Measurements from ENCODE around the gene RNASE1. TPM values are rescaled to one million over a fixed set of nuclear protein-coding genes. Genes with fewer than 3 reads are reported as not detected.

Gene RNASE1
- total RNA-seq, 1 experiment from 2014 or later, result 0.51 TPM

DNA sequence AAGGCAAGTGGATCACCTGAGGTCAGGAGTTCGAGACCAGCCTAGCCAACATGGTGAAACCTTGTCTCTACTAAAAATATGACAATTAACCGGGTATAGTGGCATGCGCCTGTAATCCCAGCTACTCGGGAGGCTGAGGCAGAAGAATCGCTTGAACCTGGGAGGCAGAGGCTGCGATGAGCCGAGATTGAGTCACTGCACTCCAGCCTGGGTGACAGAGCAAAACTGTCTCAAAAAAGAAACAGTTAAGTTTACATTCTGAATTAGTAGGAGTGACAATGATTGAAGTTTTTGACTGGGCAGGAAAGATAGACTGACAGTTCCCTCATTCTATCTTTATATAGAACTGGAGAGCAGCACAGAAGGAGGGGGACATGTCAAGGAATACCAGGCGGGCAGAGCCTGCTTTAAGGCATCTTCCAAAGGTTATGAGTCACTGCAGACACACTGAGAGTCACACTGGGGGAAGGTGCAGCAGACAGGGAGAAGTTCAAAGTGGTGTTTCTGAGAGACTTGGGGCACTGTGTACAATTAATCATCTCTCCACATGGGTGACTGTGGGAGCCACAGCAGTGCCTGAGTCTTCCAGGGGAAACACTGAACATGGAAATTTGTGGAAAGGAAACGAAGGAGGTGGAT is 45.8 kb upstream of the RNASE1 start:
- no peaks in the 10 kb centered on the region for H3K27me3 ChIP-seq (ENCODE audit: low read length)
- H3K4me3 ChIP-seq (ENCODE audit: low read length), result peak overlapping the region; percentile 58
- BruUV-seq (replicated peaks), result no TSS peak
- POLR2A ChIA-PET (ENCODE audit: unreplicated experiment), result interaction anchor here (0.6 kb wide), 1 partner anchor 166 kb away, joined by 3 read pairs; no protein-coding TSS in a partner anchor
- peak overlapping the region; percentile 81 for H3K9ac ChIP-seq (ENCODE audit: low read length)
- DNase-seq (peak; percentile 95), ATAC-seq (peak; percentile 92)
- TF ChIP-seq EZH2phosphoT487 (IDR thresholded peaks at IDR 0.05; ENCODE audit: borderline replicate concordance, low read length), result no peak
- TF ChIP-seq, protein P1, sequence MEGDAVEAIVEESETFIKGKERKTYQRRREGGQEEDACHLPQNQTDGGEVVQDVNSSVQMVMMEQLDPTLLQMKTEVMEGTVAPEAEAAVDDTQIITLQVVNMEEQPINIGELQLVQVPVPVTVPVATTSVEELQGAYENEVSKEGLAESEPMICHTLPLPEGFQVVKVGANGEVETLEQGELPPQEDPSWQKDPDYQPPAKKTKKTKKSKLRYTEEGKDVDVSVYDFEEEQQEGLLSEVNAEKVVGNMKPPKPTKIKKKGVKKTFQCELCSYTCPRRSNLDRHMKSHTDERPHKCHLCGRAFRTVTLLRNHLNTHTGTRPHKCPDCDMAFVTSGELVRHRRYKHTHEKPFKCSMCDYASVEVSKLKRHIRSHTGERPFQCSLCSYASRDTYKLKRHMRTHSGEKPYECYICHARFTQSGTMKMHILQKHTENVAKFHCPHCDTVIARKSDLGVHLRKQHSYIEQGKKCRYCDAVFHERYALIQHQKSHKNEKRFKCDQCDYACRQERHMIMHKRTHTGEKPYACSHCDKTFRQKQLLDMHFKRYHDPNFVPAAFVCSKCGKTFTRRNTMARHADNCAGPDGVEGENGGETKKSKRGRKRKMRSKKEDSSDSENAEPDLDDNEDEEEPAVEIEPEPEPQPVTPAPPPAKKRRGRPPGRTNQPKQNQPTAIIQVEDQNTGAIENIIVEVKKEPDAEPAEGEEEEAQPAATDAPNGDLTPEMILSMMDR (conservative IDR thresholded peaks at IDR 0.05; ENCODE audit: low read depth, low read length), result no peak
- no peak for TF ChIP-seq EZH2 (IDR thresholded peaks at IDR 0.05; ENCODE audit: low read length, unreplicated experiment)
- H3K79me2 ChIP-seq (ENCODE audit: low read length), result no peaks in the 10 kb centered on the region
- H2AFZ ChIP-seq (ENCODE audit: low read length), result peak overlapping the region; percentile 51
- peak overlapping the region; percentile 88 for H3K4me2 ChIP-seq (ENCODE audit: low read length)
- peak overlapping the region; percentile 97 for H3K27ac ChIP-seq (ENCODE audit: low read length)
- H3K9me2 ChIP-seq (replicated peaks; ENCODE audit: low read length), result no peaks in the 10 kb centered on the region
- H3K9me3 ChIP-seq (ENCODE audit: low read length), result no peaks in the 10 kb centered on the region
- intact Hi-C loops (cut with micrococcal nuclease), result no loop called here
- H3K36me3 ChIP-seq (ENCODE audit: low read depth, low read length), result no peaks in the 10 kb centered on the region
- H4K20me1 ChIP-seq (ENCODE audit: low read length), result no peaks in the 10 kb centered on the region
- peaks cover 45% of the 10 kb centered on the region for H3K4me1 ChIP-seq (ENCODE audit: insufficient read depth, low read length)
- H3F3A ChIP-seq (ENCODE audit: low read length, unreplicated experiment), result peaks cover 4% of the 10 kb centered on the region
- CTCF ChIA-PET, result interaction anchor here (0.6 to 1.8 kb wide), 7 partner anchors 9 to 247 kb away, joined by 3 to 7 read pairs (median 3); no protein-coding TSS in a partner anchor

DNA sequence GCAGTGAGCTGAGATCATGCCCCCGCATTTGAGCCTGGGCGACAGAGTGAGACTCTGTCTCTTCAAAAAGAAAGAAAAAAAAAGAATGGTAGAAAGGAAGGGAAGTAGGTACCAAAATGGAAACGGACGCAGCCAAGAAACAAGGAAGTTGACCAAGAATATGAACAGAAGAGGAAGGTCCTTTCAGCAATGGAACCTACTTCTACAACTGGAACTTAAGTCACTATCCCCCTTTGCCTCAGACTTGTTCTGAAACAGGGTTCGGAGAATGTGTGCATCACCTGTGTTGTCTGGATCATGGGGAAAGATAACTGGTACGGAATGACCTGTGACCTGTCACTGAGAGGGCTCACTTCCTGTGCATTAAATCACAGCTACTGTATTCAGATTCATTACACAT is 43.9 kb upstream of the RNASE1 start:
- no peaks in the 10 kb centered on the region for H3K9me3 ChIP-seq (ENCODE audit: low read length)
- H3K4me1 ChIP-seq (ENCODE audit: insufficient read depth, low read length), result peaks cover 31% of the 10 kb centered on the region
- H3K27me3 ChIP-seq (ENCODE audit: low read length), result no peaks in the 10 kb centered on the region
- DNase-seq (no peak), ATAC-seq (no peak)
- CTCF ChIA-PET, result no interaction called here
- POLR2A ChIA-PET (ENCODE audit: unreplicated experiment), result no interaction called here
- no peak overlapping the region for H3K27ac ChIP-seq (ENCODE audit: low read length)
- H3K4me2 ChIP-seq (ENCODE audit: low read length), result no peak overlapping the region
- no TSS peak for BruUV-seq (replicated peaks)
- H2AFZ ChIP-seq (ENCODE audit: low read length), result no peak overlapping the region
- H3K79me2 ChIP-seq (ENCODE audit: low read length), result no peaks in the 10 kb centered on the region
- no peak overlapping the region for H3K4me3 ChIP-seq (ENCODE audit: low read length)
- H3F3A ChIP-seq (ENCODE audit: low read length, unreplicated experiment), result peaks cover 4% of the 10 kb centered on the region
- no peaks in the 10 kb centered on the region for H3K9me2 ChIP-seq (replicated peaks; ENCODE audit: low read length)
- no peak for TF ChIP-seq EZH2 (IDR thresholded peaks at IDR 0.05; ENCODE audit: low read length, unreplicated experiment)
- TF ChIP-seq, protein P1 (conservative IDR thresholded peaks at IDR 0.05; ENCODE audit: low read depth, low read length), result no peak
- TF ChIP-seq EZH2phosphoT487 (IDR thresholded peaks at IDR 0.05; ENCODE audit: borderline replicate concordance, low read length), result no peak
- no peaks in the 10 kb centered on the region for H3K36me3 ChIP-seq (ENCODE audit: low read depth, low read length)
- H3K9ac ChIP-seq (ENCODE audit: low read length), result no peak overlapping the region
- no peaks in the 10 kb centered on the region for H4K20me1 ChIP-seq (ENCODE audit: low read length)
- intact Hi-C loops (cut with micrococcal nuclease), result no loop called here

GRCh38 chr14:20841096-20841495 is 38.5 kb upstream of the RNASE1 start:
- Histone ChIP-seq H4K20me1 (ENCODE audit: low read length) (no peaks in the 10 kb centered on the region), H3K9ac (ENCODE audit: low read length) (no peak overlapping the region), H3K27ac (ENCODE audit: low read length) (no peak overlapping the region), H2AFZ (ENCODE audit: low read length) (no peak overlapping the region), H3K9me3 (ENCODE audit: low read length) (no peaks in the 10 kb centered on the region), H3F3A (ENCODE audit: low read length, unreplicated experiment) (no peaks in the 10 kb centered on the region), H3K4me3 (ENCODE audit: low read length) (no peak overlapping the region), H3K79me2 (ENCODE audit: low read length) (no peaks in the 10 kb centered on the region), H3K4me2 (ENCODE audit: low read length) (no peak overlapping the region), H3K27me3 (ENCODE audit: low read length) (no peaks in the 10 kb centered on the region), H3K9me2 (replicated peaks; ENCODE audit: low read length) (no peaks in the 10 kb centered on the region), H3K36me3 (ENCODE audit: low read depth, low read length) (no peaks in the 10 kb centered on the region), H3K4me1 (ENCODE audit: insufficient read depth, low read length) (peaks cover 4% of the 10 kb centered on the region; the same call in 1 of the 2 replicates)
- no TSS peak for BruUV-seq (replicated peaks)
- intact Hi-C loops (cut with micrococcal nuclease), result no loop called here
- ChIA-PET POLR2A (ENCODE audit: unreplicated experiment) (no interaction called here), CTCF (no interaction called here)
- no peak for ATAC-seq
- TF ChIP-seq EZH2phosphoT487 (IDR thresholded peaks at IDR 0.05; ENCODE audit: borderline replicate concordance, low read length) (no peak), EZH2 (IDR thresholded peaks at IDR 0.05; ENCODE audit: low read length, unreplicated experiment) (no peak)
- TF ChIP-seq, protein P1 (conservative IDR thresholded peaks at IDR 0.05; ENCODE audit: low read depth, low read length), result no peak
- DNase-seq, result no peak
